GM18508 (cell line): ENCODE data around the gene ABCC6.

Source experiments
- ATAC-seq: cut with Tn5 transposase; IDR thresholded peaks from one replicate; pipeline ENCODE4 v1.9.1; 2021; ENCODE audit warnings: moderate number of reproducible peaks; ENCODE audit not compliant: insufficient read depth, unreplicated experiment

Gene ABCC6

DNA sequence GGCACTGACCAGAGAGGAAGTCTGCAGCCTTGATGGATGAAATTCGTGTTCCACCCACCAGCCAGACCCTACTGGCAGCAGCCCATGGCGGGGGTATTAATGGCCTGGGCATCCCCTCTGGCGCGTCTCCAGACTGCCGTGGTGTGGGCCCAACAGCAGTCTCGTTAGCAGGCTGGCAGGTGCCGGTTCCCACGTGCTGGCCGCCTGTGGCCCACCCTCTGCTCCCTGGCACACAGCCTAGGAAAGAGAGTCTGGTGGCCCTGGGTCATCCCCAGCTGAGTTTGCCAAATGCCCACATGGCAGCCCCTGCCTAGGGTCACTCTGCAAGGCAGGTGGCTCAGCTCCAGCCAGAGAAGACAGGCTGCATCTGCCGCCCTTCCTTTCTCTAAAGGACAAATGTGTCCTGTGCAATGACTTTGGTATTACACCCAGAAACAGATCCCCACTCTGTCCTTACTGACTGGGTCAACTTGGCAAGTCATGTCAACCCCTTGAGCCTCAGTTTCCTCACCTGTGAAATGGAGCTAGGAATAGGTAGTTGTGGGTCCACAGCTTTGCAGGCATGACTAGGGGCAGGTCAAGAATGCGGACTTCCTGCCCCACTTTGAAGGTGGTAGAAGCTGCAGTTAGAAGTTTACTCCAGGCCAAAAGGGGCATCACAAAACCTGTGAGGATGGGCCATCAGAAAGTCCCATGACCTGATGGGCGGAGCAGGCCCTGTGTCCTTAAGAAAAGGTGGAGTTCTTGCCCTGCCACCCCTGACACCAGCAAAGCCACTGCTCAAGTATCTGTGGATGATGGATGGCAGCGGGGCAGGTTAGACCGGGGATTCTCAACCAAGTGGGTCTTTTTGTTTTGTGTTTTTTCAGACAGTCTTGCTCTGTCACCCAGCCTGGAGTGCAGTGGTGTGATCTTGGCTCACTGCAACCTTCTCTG, 76.6 kb downstream of the ABCC6 start:
- no peak for ATAC-seq

DNA sequence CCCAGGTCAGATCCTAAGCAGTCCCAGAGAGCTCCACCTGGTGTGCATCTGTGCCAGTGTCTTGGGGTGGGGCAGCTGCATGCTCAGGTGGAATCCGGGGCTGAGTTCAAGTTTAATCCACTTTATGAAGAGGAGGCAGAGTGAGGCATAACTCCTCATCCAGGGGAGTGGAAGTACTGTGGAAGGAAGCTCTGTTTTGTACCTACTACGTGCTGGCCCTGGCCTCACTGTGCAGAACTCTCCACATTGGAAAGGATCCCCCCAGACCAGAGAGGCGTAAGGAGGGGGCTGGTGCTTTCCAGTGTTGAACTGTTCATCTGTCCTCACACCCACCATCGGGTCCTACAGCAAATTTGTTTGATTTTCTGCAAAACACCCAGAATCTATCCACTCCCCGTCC, 78.0 kb downstream of the ABCC6 start:
- no peak for ATAC-seq

DNA sequence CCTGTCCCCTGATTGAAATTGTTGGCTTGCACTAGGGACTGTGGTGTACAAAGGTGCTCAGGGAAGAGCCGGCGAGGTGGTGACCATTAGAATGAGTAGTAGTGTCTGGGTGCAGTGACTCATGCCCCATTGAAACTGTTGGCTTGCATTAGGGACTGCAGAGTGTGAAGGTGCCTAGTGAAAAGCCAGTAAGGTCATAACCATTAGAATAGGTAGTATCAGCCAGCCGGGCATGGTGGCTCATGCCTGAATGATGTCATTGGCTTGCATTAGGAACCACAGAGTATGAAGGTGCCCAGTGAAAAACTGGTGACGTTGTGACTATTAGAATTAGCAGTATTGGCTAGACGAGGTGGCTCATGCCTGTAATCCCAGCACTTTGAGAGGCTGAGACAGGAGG, 78.9 kb downstream of the ABCC6 start:
- ATAC-seq, result no peak

DNA sequence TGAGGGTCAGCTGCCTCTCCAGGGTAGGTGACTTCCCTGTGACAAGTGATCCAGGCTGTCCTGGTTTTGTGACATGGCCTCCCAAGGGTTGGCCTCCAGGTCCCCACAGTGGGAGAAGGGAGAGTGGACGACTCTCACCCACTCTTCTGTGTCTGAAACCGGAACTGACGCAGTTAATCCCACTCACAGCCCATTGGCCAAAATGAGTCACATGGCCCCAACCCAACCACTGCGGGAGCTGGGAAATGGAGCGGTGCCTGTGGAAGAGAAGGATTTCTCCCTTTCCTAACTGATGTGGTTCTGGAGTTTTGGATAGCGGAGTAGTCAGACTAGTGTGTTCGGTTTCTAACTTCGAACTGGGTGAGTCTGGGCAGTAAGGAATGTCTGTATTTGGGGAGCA, 79.4 kb downstream of the ABCC6 start:
- no peak for ATAC-seq

DNA sequence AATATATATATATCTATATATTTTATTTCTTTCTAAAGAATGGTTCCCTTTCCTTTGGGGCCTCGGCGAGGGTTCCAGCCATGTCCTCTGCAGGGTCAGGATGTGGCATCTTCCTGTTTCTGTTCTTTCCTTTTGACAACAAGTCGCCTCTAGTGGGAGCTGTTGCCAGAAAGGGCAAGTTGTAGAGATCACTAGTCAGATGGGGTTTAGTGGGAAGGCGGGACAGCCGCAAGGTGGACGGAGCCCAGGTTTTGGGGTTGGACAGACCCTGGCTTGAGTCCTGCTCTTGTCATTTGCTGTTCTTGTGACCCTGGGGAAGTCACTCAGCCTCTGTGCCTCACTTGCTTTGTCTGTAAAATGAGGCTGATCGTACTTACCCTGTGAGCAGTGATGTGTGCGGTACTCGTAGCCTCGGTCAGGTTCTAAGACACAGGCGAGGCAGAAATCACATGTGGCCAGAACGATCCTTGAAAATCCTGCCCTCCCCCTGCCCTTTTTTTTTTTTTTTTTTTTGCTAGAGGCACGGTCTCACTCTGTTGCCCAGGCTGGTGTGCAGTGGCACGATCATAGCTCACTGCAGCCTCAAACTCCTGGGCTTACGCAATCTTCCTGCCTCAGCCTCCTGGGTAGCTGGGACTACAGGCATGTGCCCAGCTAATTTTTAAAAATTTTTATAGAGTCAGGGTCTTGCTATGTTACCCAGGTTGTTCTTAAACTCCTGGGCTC, 80.1 kb downstream of the ABCC6 start:
- no peak for ATAC-seq

DNA sequence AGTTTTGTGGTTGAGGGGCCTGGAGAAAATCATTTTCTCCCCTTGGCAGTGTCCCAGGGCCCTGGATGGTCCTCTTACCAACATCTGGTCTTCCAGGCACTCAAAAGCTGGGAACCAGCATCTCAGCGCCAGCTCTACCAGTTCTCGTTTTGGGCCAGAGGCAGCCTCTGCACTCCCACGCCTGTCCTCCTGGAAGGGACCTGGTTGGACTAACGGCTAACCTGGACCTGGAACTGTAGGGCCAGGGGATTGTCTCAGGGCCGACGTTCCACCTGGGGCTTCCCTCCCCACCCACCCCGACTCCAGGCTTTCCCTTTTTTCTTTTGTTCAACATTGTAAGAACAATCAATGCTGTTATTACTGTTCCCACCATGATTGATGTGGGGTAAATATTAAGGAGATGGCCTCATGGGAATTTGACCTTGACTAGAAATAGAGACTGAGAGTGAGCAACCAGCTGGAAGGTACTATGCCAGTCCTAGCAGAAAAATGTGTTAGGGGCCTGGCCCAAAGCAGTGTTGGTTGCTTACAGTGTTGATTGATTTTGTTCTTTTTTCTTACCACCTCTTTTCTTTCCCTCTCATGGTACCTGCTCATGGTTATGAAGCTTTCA, 81.4 kb downstream of the ABCC6 start:
- ATAC-seq, result no peak

DNA sequence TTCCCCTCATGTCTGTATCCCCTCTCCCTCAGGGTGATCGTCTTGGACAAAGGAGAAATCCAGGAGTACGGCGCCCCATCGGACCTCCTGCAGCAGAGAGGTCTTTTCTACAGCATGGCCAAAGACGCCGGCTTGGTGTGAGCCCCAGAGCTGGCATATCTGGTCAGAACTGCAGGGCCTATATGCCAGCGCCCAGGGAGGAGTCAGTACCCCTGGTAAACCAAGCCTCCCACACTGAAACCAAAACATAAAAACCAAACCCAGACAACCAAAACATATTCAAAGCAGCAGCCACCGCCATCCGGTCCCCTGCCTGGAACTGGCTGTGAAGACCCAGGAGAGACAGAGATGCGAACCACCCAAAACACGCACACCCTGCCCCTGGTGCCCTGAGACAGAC, 82.2 kb downstream of the ABCC6 start:
- ATAC-seq, result no peak

DNA sequence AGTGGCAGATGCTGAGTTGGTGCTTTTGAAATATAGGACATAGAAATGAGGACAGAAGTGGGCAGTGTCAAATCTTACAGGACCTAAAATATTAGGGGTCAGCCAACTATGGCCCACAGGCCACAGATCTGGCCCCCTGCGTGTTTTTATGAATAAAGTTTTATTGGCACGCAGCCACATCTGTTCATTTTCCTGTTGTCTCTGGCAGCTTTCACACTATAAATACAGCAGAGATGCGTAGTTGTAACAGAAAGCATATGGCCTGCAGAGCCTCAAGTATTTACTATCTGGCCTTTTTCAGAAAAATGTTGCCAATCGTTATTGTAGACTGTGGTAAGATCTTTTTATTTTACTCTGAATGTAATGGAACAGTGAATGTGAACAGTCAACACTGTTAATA, 82.8 kb downstream of the ABCC6 start:
- ATAC-seq, result no peak

DNA sequence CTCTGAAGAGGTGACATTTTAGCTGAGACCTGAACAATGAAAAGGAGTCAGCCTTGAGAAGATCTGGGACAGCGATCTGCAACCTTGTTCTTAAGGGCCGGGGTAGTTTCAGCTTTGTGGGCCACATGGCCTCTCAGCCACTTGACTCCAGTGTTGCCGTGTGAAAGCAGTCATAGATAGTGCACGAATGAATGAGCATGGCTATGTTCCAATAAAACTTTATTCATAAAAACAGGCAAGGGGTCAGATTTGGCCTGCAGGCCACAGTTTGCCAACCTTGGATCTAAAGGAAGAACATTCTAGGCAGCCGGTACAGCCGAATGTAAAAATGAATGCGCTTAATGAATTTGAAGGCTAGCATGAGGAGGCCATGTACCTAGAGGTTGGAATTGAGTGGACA, 83.5 kb downstream of the ABCC6 start:
- ATAC-seq, result no peak

DNA sequence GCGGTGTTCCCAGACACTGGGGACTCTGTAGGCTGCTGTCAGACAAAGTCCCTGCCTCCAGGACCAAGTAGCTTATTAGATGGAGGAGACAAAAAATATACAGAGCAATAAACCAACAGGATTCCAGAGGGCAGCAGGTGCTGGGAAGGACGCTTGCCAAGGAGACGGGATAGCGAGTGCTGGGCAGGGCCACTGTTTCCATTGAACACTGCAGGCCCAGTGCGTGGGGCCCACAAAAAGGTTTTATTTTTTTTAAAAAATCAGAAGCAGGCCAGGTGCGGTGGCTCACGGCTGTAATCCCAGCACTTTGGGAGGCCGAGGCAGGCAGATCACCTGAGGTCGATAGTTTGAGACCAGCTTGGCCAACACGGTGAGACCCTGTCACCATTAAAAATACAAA, 84.2 kb downstream of the ABCC6 start:
- no peak for ATAC-seq

DNA sequence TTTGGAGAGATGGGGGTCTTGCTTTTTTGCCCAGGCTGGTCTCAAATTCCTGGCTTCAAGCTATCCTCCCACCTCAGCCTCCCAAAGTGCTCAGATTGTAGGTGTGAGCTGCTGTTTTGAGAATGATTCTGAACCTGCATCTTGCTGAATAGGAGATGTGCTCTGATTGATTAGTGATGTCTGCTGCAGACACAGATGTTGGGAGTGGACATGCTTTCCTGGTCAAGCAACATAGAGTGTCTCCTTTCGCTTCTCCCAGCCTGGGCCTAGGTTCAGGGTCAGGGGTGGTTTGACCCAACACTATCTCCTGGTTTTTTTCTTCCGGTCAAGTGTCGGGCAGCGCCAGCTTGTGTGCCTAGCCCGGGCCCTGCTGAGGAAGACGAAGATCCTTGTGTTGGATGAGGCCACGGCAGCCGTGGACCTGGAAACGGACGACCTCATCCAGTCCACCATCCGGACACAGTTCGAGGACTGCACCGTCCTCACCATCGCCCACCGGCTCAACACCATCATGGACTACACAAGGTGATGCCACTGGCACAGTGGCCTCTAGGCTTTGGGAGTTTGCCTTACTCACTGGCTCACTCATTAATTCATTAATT, 85.2 kb downstream of the ABCC6 start:
- no peak for ATAC-seq

DNA sequence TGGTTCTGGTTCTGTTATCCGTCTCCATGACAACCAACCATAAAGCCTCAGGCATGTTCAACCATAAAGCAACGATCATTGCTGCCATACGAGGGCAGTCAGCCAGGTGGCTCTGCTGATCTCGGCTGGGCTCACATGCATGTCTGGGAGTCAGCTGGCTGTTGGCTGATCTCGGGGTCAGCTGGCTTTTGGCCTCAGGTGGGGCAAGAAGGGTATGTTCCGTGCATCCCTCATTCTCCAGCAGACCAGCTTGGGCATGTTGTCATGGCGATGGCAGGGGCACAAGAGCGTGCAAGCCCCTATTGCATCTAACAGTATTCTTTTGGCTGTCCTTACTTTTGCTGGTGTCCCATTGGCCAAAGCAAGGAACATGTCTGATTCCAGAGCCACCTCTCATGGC, 86.2 kb downstream of the ABCC6 start:
- no peak for ATAC-seq

DNA sequence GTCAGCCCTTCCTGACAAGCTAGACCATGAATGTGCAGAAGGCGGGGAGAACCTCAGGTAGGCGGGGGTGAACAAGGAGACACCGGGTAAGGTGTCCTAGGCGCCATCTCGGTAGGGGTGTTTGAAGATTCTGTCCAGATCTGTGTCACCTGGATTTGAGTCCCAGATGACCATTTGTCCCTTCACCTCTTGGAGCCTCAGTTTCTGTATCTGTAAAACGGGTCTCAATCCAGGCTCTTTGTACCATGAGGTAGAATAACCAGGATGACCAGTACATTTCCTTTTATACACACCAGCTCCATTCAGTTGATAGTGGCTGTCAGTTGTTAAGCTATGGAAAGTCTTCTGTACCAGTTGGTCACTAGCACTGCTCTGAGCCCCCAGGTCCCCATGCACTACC, 86.7 kb downstream of the ABCC6 start:
- no peak for ATAC-seq

DNA sequence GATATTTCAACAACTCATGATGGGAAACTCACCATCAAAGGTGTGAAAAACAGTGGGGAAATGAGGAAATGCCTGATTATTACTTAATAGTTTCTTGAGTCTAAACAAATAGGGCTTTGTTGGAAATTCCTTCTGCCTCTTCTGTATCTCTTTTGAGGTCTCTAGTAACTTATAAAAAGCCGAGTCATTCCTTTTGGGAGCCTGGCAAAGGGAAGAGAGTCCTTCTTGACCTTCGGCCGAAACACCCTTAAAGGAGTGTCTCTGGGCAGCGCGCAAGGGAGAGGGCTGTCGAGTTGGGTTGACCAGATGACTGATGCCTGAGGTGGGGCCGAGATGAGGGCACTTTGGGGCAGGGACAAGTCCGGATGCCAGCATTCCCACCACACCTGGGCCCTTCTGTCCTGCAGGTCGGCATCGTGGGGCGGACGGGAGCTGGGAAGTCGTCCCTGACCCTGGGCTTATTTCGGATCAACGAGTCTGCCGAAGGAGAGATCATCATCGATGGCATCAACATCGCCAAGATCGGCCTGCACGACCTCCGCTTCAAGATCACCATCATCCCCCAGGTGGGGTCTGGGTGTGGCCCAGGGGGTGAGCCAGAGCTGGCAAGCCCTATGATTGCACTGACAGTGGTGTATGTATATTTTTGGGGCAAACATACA, 89.2 kb downstream of the ABCC6 start:
- no peak for ATAC-seq

DNA sequence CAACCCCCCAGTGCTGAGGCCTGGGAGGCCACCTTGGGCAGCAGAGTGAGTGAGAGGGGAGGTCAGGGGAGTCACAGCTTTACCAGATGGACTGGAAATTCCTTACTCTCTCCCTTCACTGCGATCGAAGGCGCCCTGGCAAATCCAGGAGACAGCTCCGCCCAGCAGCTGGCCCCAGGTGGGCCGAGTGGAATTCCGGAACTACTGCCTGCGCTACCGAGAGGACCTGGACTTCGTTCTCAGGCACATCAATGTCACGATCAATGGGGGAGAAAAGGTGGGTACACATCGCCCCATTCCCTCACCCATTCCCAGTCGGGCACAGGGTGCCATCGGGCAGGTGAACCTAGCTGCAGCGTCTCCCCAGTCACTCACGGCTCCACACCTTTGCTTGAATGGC, 91.6 kb downstream of the ABCC6 start:
- no peak for ATAC-seq

DNA sequence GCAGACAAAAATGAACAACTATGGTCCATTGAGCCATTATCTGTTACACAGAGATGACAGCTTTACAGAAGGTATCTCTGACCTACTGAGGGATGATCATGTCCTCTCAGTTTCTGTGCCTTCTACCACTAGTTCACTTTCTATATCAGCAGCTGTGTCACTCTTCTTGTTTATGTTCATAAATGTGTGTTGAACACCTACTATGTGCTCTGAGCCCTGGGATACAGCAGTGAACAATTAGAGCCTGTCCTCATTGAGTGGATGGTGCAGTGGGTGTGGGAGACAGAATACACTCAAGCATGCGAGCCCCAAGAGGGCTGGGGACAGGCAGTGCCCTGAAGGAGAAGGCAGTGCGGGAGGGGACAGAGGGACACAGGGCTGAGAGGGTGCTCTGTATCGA, 92.1 kb downstream of the ABCC6 start:
- ATAC-seq, result no peak

DNA sequence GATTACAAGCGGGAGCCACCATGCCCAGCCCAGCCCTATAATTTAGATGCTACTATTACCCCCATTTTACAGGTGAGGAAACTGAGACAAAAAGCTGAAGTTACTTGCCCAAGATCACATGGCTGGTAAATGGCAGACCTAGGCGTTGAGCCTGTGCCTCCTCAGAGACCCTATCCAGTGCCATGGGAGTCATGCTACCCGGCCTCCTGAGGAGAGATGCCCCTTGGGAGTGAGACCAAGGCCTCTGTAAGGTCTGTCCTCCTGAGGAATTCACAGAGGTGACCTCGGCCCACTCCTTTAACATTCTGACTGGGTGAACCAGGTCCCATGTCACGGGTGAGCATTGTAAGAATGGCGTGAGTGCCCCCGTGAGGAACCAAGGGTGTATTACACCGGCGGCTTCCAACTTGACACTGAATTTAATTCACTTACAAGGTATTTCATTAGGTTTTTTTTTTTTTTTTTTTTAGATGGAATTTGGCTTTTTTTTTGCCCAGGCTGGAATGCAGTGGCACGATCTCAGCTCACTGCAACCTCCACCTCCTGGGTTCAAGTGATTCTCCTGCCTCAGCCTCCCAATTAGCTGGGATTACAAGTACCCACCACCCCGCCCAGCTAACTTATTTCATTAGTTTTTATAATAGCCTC, 95.7 kb downstream of the ABCC6 start:
- ATAC-seq, result no peak

DNA sequence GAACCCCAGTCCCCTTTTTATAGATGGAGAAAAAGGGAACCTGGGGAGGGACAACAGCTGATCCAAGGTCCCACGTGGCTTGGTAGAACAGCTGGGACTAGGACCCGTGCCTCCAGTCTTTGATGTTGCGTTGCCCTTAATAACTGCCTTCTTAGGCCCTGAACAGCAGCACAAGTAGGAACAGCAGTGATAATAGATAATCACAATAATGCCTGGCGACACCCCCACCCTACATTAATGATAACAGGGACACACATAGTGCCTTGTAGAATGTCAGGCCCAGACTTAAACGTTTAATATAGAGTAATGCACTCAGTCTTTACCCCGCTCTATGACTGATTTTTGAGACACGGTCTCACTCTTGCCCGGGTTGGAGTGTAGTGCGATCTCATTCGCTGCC, 96.4 kb downstream of the ABCC6 start:
- ATAC-seq, result no peak

DNA sequence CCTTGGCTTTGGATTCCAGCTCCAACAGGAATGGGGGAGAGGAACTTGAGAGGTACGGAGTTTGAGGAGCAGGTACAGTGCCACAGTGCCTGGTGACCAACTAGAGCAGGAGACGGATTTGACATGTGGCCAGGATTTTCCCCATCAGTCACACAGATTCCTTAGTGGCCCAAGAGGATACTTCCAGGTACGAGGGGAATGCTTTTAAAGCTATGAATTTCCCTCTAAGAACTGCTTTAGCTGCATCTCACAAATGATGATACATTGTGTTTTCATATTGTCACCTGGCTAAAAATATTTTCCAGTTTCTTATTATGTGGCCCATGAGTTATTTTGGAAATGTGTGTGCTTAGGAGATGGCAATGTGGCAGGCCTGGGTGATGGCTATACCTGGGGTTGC, 98.3 kb downstream of the ABCC6 start:
- no peak for ATAC-seq

DNA sequence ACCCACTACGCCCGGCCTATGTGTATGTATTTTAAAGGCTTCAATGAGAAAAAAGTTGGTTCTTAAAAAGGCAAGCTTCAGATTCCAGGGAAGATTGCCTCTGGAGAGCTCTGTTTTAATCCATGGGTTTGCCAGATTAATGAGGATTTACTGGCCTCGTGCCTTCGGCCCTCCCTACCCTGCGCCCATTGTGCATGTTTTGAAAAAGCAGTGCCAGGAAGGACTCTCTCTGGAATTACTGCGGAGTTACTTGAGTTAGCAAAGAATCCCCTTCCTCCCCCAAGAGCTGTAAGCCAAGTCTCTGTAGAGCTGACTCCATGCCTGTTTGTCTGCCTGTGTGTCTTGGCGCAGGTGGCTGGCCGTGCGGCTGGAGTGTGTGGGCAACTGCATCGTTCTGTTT, 98.9 kb downstream of the ABCC6 start:
- ATAC-seq, result no peak
